HG03378 (cell line): ENCODE data around the gene RNF213.

ENCODE experiments used
- ATAC-seq: cut with Tn5 transposase; IDR thresholded peaks from one replicate; pipeline ENCODE4 v1.9.1; 2021; ENCODE audit warnings: mild to moderate bottlenecking, moderate library complexity; ENCODE audit not compliant: unreplicated experiment

RNF213 gene

GRCh38 chr17:80443916-80444643 is 183.4 kb downstream of the RNF213 start:
- no peak for ATAC-seq

GRCh38 chr17:80444644-80444979 is 184.0 kb downstream of the RNF213 start:
- ATAC-seq = no peak

GRCh38 chr17:80445007-80445725 is 184.5 kb downstream of the RNF213 start:
- ATAC-seq = no peak

GRCh38 chr17:80445726-80446110 is 185.1 kb downstream of the RNF213 start:
- ATAC-seq = no peak

- no peak for ATAC-seq
Observed at GRCh38 chr17:80446645-80447405, 186.2 kb downstream of the RNF213 start.

- no peak for ATAC-seq
Observed at GRCh38 chr17:80447790-80448189, 187.1 kb downstream of the RNF213 start.
